Breast epithelium (tissue), 3 donors: Measurements from ENCODE around the gene AGO3.

ENCODE experiments used
- POLR2AphosphoS5 ChIP-seq, 3 donors: sonication (generic); formaldehyde crosslinking; IDR thresholded peaks; one replicate each; pipeline ENCODE4 v1.6.1; 2017; ENCODE audit warnings: antibody characterized with exemption in 3 of 3
- TF ChIP-seq, protein P1 (sequence below), 3 donors: fragments of 450-650 bp; IDR thresholded peaks; one replicate each; pipeline ENCODE4 v1.5.1; 2016 to 2017; ENCODE audit warnings: antibody characterized with exemption in 3 of 3, mild to moderate bottlenecking in 3 of 3, moderate library complexity in 3 of 3

DNA sequence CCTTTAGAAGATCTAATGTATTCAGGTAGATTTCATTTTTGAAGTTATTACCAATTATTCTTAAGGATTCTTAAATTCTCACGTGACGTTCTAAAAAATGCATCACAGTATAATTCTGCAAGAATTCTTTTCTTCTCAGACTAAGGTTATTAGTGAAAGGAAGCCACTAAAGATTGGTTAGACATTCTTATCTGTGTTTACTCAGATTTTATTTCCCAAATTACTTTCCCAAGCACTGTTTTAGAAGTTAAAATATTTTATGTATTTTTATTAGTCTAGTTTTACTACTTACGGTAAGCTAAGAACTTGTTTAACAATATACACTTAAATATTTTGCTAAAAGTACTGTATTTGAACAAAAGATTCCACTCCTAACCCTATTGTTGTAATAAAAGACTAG, 28.4 kb downstream of the AGO3 start:
- TF ChIP-seq, protein P1, sequence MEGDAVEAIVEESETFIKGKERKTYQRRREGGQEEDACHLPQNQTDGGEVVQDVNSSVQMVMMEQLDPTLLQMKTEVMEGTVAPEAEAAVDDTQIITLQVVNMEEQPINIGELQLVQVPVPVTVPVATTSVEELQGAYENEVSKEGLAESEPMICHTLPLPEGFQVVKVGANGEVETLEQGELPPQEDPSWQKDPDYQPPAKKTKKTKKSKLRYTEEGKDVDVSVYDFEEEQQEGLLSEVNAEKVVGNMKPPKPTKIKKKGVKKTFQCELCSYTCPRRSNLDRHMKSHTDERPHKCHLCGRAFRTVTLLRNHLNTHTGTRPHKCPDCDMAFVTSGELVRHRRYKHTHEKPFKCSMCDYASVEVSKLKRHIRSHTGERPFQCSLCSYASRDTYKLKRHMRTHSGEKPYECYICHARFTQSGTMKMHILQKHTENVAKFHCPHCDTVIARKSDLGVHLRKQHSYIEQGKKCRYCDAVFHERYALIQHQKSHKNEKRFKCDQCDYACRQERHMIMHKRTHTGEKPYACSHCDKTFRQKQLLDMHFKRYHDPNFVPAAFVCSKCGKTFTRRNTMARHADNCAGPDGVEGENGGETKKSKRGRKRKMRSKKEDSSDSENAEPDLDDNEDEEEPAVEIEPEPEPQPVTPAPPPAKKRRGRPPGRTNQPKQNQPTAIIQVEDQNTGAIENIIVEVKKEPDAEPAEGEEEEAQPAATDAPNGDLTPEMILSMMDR (IDR thresholded peaks at IDR 0.05), result no peak
- TF ChIP-seq POLR2AphosphoS5 (IDR thresholded peaks at IDR 0.05), result no peak
